Endodermal cell (in vitro differentiated cells): ENCODE results near the gene KRTCAP2. TPM values are rescaled to one million over a fixed set of nuclear protein-coding genes. Genes with fewer than 3 reads are reported as not detected.
"Not testable (repeated sequence)": the region's sequence is repeated elsewhere in the genome, so short reads cannot be mapped to it uniquely, and the experiment has no call there.

Experiments used
- DNase-seq: peaks from one replicate; pipeline ENCODE4 v3.0.0-alpha.2; 2017
- H3K27ac ChIP-seq: 2 replicates; pipeline ENCODE4 v1.5.1; 2013; ENCODE audit warnings: mild to moderate bottlenecking, low read depth, low read length, moderate library complexity
- H3K27me3 ChIP-seq: 2 replicates; pipeline ENCODE4 v1.6.1; 2013; ENCODE audit warnings: mild to moderate bottlenecking, low read length, moderate library complexity; ENCODE audit not compliant: insufficient read depth, control insufficient read depth, poor library complexity, severe bottlenecking
- H3K36me3 ChIP-seq: 2 replicates; pipeline ENCODE4 v1.7.0; 2013; ENCODE audit warnings: mild to moderate bottlenecking, low read length, moderate library complexity; ENCODE audit not compliant: control insufficient read depth, insufficient read depth
- H3K4me1 ChIP-seq: one replicate; pipeline ENCODE4 v1.7.0; 2013; ENCODE audit warnings: low read length; ENCODE audit not compliant: control insufficient read depth, insufficient read depth
- H3K4me3 ChIP-seq: 2 replicates; pipeline ENCODE4 v1.5.1; 2013; ENCODE audit warnings: mild to moderate bottlenecking, low read length, moderate library complexity
- H3K9ac ChIP-seq: 2 replicates; pipeline ENCODE4 v1.6.1; 2013; ENCODE audit warnings: mild to moderate bottlenecking, low read length, moderate library complexity; ENCODE audit not compliant: poor library complexity, severe bottlenecking; ENCODE audit errors: extremely low read depth
- H3K9me3 ChIP-seq: 2 replicates; pipeline ENCODE4 v1.6.1; 2013; ENCODE audit warnings: mild to moderate bottlenecking, low read length, moderate library complexity; ENCODE audit not compliant: control insufficient read depth
- H3K27ac Mint-ChIP-seq: 2 replicates; pipeline ENCODE4 v1.8.0; 2020; ENCODE audit warnings: mixed read lengths
- H3K27me3 Mint-ChIP-seq: 2 replicates; pipeline ENCODE4 v1.8.0; 2021; ENCODE audit warnings: mild to moderate bottlenecking, mixed read lengths; ENCODE audit not compliant: insufficient read depth
- H3K36me3 Mint-ChIP-seq: 2 replicates; pipeline ENCODE4 v1.8.0; 2020; ENCODE audit warnings: low read depth, mixed read lengths
- H3K4me1 Mint-ChIP-seq: 2 replicates; pipeline ENCODE4 v1.8.0; 2020; ENCODE audit warnings: mixed read lengths
- H3K4me3 Mint-ChIP-seq: 2 replicates; pipeline ENCODE4 v1.8.0; 2020; ENCODE audit warnings: mild to moderate bottlenecking, moderate library complexity, mixed read lengths
- H3K9me3 Mint-ChIP-seq: 2 replicates; pipeline ENCODE4 v1.8.0; 2020; ENCODE audit warnings: mild to moderate bottlenecking, mixed read lengths
- CTCF ChIP-seq: fragments of 200-600 bp; sonication (generic); conservative IDR thresholded peaks from 2 replicates; pipeline ENCODE4 v1.5.0; 2021; ENCODE audit warnings: antibody characterized with exemption, mild to moderate bottlenecking
- WGBS, 2 experiments: methylation state at CpG; one replicate each; pipeline versions ENCODE4 v1.1.5 to v1.1.7; 2013; ENCODE audit warnings: missing lambda C conversion rate in 2 of 2, mixed read lengths in 1 of 2; ENCODE audit not compliant: insufficient coverage in 1 of 2, insufficient read length in 1 of 2; 5-methylcytosine and 5-hydroxymethylcytosine counted together
- total RNA-seq, 2 donors: library from RNA; stranded (reverse); fragmentation: NEBNext Ultra II Directional in 1 of 2; extraction: Animal tissue kit (Norgen Biotek cat#: 25700) in 1 of 2; gene quantifications; 2 replicates in 1 of 2; 3 replicates in 1 of 2; pipeline ENCODE4 v1.2.1, GENCODE V29; 2021

The KRTCAP2 gene
- total RNA-seq, 2 donors from 2014 or later = 143 to 152 TPM

- WGBS, 2 experiments = 14 to 25% methylated on average over 15 to 28 of the region's 28 CpGs
- Histone ChIP-seq H3K27me3 (no peaks in the 10 kb centered on the region), H3K27ac (no peak overlapping the region), H3K9ac (no peak overlapping the region), H3K9me3 (no peaks in the 10 kb centered on the region), H3K4me3 (peak overlapping the region; percentile 78), H3K36me3 (peaks cover 13% of the 10 kb centered on the region), H3K4me1 (no peaks in the 10 kb centered on the region)
- Mint-ChIP-seq H3K27ac (no peak overlapping the region), H3K36me3 (peaks cover 16% of the 10 kb centered on the region), H3K4me3 (peak overlapping the region; percentile 55), H3K27me3 (no peaks in the 10 kb centered on the region), H3K9me3 (no peaks in the 10 kb centered on the region), H3K4me1 (peaks cover 8% of the 10 kb centered on the region)
- peak; percentile 97 for DNase-seq
- peak; percentile 84 for TF ChIP-seq CTCF
These were observed 5.7 kb downstream of the KRTCAP2 start for GRCh38 chr1:155167166-155168104.

- no peaks in the 10 kb centered on the region for H3K9me3 Mint-ChIP-seq
- H3K27me3 Mint-ChIP-seq = no peaks in the 10 kb centered on the region
- H3K4me3 Mint-ChIP-seq = no peak overlapping the region
- no peak overlapping the region for H3K27ac Mint-ChIP-seq
- WGBS, 2 experiments = 55 to 76% methylated on average over 4 to 27 of the region's 27 CpGs
- Histone ChIP-seq H3K27me3 (no peaks in the 10 kb centered on the region), H3K36me3 (peaks cover 13% of the 10 kb centered on the region), H3K4me3 (no peak overlapping the region), H3K4me1 (no peaks in the 10 kb centered on the region), H3K9ac (no peak overlapping the region), H3K9me3 (no peaks in the 10 kb centered on the region), H3K27ac (no peak overlapping the region)
- peaks cover 16% of the 10 kb centered on the region for H3K36me3 Mint-ChIP-seq
- peak; percentile 73 for DNase-seq
- no peak for TF ChIP-seq CTCF
- H3K4me1 Mint-ChIP-seq = peaks cover 3% of the 10 kb centered on the region
These were observed 6.5 kb downstream of the KRTCAP2 start for GRCh38 chr1:155166471-155167165.

GRCh38 chr1:155166051-155166470 is 7.0 kb downstream of the KRTCAP2 start:
- no peak overlapping the region for H3K27ac ChIP-seq
- TF ChIP-seq CTCF = no peak
- Mint-ChIP-seq H3K36me3 (peaks cover 13% of the 10 kb centered on the region), H3K4me3 (no peak overlapping the region), H3K27ac (no peak overlapping the region), H3K4me1 (peaks cover 3% of the 10 kb centered on the region), H3K9me3 (no peaks in the 10 kb centered on the region), H3K27me3 (no peaks in the 10 kb centered on the region)
- H3K9me3 ChIP-seq = no peaks in the 10 kb centered on the region
- no peak overlapping the region for H3K9ac ChIP-seq
- WGBS, 2 experiments = 79 to 80% methylated on average over 7 to 8 of the region's 8 CpGs
- H3K4me1 ChIP-seq = no peaks in the 10 kb centered on the region
- peak; percentile 58 for DNase-seq
- peaks cover 13% of the 10 kb centered on the region for H3K36me3 ChIP-seq
- no peaks in the 10 kb centered on the region for H3K27me3 ChIP-seq
- H3K4me3 ChIP-seq = no peak overlapping the region

- peak; percentile 17 for DNase-seq
- not testable (repeated sequence) for H3K4me3 ChIP-seq, H3K27me3 Mint-ChIP-seq
These were observed 8.5 kb downstream of the KRTCAP2 start for GRCh38 chr1:155164625-155165024.

GRCh38 chr1:155163785-155164184 is 9.3 kb downstream of the KRTCAP2 start:
- H3K4me3 Mint-ChIP-seq, H3K27ac ChIP-seq, H3K27ac Mint-ChIP-seq, H3K9me3 ChIP-seq, H3K36me3 ChIP-seq, H3K4me1 Mint-ChIP-seq, H3K27me3 ChIP-seq, H3K9me3 Mint-ChIP-seq, DNase-seq, H3K9ac ChIP-seq, H3K4me3 ChIP-seq, H3K36me3 Mint-ChIP-seq, H3K4me1 ChIP-seq: not testable (repeated sequence)
- WGBS, 2 experiments = 70 to 92% methylated on average over 2 to 4 of the region's 4 CpGs
- H3K27me3 Mint-ChIP-seq = peaks cover 12% of the 10 kb centered on the region

More at GRCh38 chr1:155164625-155165024, 8.5 kb downstream of the KRTCAP2 start:
- not testable (repeated sequence) for H3K4me1 ChIP-seq, H3K4me1 Mint-ChIP-seq, H3K4me3 Mint-ChIP-seq, H3K9me3 Mint-ChIP-seq, H3K27ac Mint-ChIP-seq, H3K9me3 ChIP-seq, H3K27me3 ChIP-seq, H3K9ac ChIP-seq, H3K36me3 Mint-ChIP-seq, H3K27ac ChIP-seq, H3K36me3 ChIP-seq
- WGBS, 2 experiments = 79 to 89% methylated on average over 6 to 9 of the region's 11 CpGs
